Esophagus muscularis mucosa (tissue), 4 donors: ENCODE data around the gene TTC17. TPM values are rescaled to one million over a fixed set of nuclear protein-coding genes. Genes with fewer than 3 reads are reported as not detected.
"Not testable (repeated sequence)": the region's sequence is repeated elsewhere in the genome, so short reads cannot be mapped to it uniquely, and the experiment has no call there.

Experiments
- DNase-seq: peaks from one replicate; pipeline ENCODE4 v3.0.0-alpha.2; 2017; ENCODE audit errors: extremely low spot score
- H3K27ac ChIP-seq, 4 donors: fragments of 200-600 bp; sonication (generic); replicated peaks in 1 of 4; 1 replicate in 3 of 4; 2 replicates in 1 of 4; pipeline ENCODE4 v1.5.1; 2016 to 2019; ENCODE audit warnings: mild to moderate bottlenecking in 1 of 4
- H3K27me3 ChIP-seq, 4 donors: fragments of 200-600 bp; sonication (generic); one replicate each; pipeline versions ENCODE4 v1.5.1 to v1.6.0; 2016 to 2019
- H3K36me3 ChIP-seq, 4 donors: fragments of 200-600 bp; sonication (generic); one replicate each; pipeline ENCODE4 v1.5.1; 2016 to 2019
- H3K4me1 ChIP-seq, 4 donors: fragments of 200-600 bp; sonication (generic); one replicate each; pipeline ENCODE4 v1.5.1; 2016 to 2019
- H3K4me3 ChIP-seq, 4 donors: fragments of 200-600 bp; sonication (generic); 1 replicate in 2 of 4; 2 replicates in 2 of 4; pipeline ENCODE4 v1.5.1; 2016 to 2019; ENCODE audit warnings: mild to moderate bottlenecking in 4 of 4, moderate library complexity in 1 of 4
- H3K9me3 ChIP-seq, 4 donors: fragments of 200-600 bp; sonication (generic); 1 replicate in 3 of 4; 2 replicates in 1 of 4; pipeline ENCODE4 v1.5.1; 2016 to 2019
- EP300 ChIP-seq: sonication (generic); formaldehyde crosslinking; IDR thresholded peaks from one replicate; pipeline ENCODE4 v1.6.1; 2017; ENCODE audit warnings: antibody characterized with exemption
- POLR2A ChIP-seq: fragments of 450-650 bp; IDR thresholded peaks from one replicate; pipeline ENCODE4 v1.6.1; 2017; ENCODE audit warnings: antibody characterized with exemption, moderate library complexity, mild to moderate bottlenecking, low read depth
- POLR2AphosphoS5 ChIP-seq, 2 donors: sonication (generic); formaldehyde crosslinking; IDR thresholded peaks; one replicate each; pipeline ENCODE4 v1.6.1; 2017; ENCODE audit warnings: antibody characterized with exemption in 2 of 2
- WGBS: methylation state at CpG from one replicate; pipeline ENCODE4 v1.1.5; 2018; 5-methylcytosine and 5-hydroxymethylcytosine counted together
- intact Hi-C: fragments of 100-400 bp; cut with DNase I; formaldehyde crosslinking; loops from one replicate; pipeline ENCODE4 v1.15.1; 2023
- total RNA-seq, 4 donors: library from RNA; depleted of rRNA; stranded (reverse); fragments of >200 nt; gene quantifications; one replicate each; pipeline versions ENCODE4 v1.1.0 to v1.2.1, GENCODE V29; 2016
- TF ChIP-seq, protein P1 (sequence below), 3 experiments: fragments of 200-600 bp in 2 of 3; fragments of 450-650 bp in 1 of 3; sonication (generic) in 2 of 3; IDR thresholded peaks; one replicate each; pipeline ENCODE4 v1.5.1; 2017 to 2019; ENCODE audit warnings: antibody characterized with exemption in 3 of 3, mild to moderate bottlenecking in 2 of 3, moderate library complexity in 1 of 3

Gene TTC17
- total RNA-seq, 4 donors from 2014 or later, result 45.3 to 73.5 (median 56.1) TPM

DNA sequence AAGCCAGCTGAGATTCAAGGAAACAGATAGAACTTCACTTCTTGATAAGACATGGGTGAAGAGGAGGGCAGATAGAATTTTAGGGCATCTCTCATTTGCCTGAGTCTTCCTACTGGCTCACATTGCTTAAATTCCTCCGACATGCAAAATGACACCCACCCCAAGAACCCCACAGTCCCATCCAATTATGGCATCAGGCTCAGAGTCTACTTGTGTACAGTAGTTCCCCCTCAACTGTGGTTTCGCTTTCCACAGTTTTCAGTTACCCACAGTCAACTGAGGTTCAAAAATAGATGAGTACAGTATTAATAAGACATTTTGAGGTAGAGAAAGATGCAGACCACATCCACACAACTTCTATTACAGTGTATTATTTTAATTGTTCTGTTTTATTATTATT lies 99.8 kb downstream of the TTC17 start:
- no peaks in the 10 kb centered on the region for H3K4me1 ChIP-seq
- no peaks in the 10 kb centered on the region for H3K9me3 ChIP-seq
- no peaks in the 10 kb centered on the region for H3K27me3 ChIP-seq
- WGBS, result 98% methylated on average over 2 of the region's 2 CpGs
- no peak overlapping the region for H3K27ac ChIP-seq
- peaks cover 41 to 76% (median 60%) of the 10 kb centered on the region in 4 donors for H3K36me3 ChIP-seq
- TF ChIP-seq EP300 (no peak), POLR2AphosphoS5 (IDR thresholded peaks at IDR 0.05) (no peak), POLR2A (no peak)
- TF ChIP-seq, protein P1, sequence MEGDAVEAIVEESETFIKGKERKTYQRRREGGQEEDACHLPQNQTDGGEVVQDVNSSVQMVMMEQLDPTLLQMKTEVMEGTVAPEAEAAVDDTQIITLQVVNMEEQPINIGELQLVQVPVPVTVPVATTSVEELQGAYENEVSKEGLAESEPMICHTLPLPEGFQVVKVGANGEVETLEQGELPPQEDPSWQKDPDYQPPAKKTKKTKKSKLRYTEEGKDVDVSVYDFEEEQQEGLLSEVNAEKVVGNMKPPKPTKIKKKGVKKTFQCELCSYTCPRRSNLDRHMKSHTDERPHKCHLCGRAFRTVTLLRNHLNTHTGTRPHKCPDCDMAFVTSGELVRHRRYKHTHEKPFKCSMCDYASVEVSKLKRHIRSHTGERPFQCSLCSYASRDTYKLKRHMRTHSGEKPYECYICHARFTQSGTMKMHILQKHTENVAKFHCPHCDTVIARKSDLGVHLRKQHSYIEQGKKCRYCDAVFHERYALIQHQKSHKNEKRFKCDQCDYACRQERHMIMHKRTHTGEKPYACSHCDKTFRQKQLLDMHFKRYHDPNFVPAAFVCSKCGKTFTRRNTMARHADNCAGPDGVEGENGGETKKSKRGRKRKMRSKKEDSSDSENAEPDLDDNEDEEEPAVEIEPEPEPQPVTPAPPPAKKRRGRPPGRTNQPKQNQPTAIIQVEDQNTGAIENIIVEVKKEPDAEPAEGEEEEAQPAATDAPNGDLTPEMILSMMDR (IDR thresholded peaks at IDR 0.05), result no peak
- intact Hi-C loops, result no loop called here
- no peak for DNase-seq
- H3K4me3 ChIP-seq, result no peak overlapping the region

DNA sequence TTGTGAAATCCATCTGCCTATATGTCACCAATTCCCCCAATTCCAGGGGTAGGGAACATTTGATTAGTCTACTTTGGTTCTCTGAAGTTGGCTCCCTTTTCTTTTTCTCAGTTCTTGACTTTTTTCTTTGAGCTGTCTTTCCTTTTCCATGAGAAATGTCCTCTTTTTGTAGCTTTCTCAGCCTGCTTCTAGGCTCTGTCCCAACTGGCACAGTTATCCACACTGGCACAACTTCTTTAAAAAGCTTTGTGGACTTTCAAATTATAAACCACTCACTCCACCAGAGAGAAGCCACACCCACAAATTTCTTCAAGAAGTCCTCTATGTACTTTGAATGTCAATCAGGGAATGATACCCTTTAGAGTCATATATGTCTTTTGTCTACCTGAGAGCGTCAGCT lies 100.5 kb downstream of the TTC17 start:
- TF ChIP-seq, protein P1 (IDR thresholded peaks at IDR 0.05), result no peak
- TF ChIP-seq POLR2AphosphoS5 (IDR thresholded peaks at IDR 0.05), result no peak
- no peak for TF ChIP-seq POLR2A
- no peak for TF ChIP-seq EP300
- Histone ChIP-seq H3K27me3 (no peaks in the 10 kb centered on the region), H3K4me3 (no peak overlapping the region), H3K27ac (no peak overlapping the region), H3K4me1 (no peaks in the 10 kb centered on the region), H3K36me3 (peaks cover 41 to 68% (median 59%) of the 10 kb centered on the region in 4 donors), H3K9me3 (no peaks in the 10 kb centered on the region)
- DNase-seq, result no peak
- intact Hi-C loops, result no loop called here
- WGBS, result 95% methylated on average over 1 of the region's 1 CpG

DNA sequence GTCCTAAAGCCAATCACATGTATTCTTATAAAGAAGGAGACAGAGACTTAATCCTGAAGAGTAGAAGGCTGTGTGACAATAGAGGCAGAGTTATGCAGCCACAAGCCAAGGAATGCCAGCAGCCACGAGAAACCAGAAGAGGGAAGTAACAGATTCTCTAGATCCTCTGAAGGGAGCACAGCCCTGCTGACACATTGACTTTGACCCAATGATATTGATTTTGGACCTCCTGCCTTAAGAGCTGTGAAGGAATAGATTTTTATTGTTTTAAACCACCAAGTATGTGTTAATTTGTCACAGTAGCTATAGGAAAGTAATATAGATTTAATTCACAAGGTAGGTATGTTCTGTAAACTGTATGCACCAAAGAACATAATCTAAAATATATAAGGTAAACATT lies 103.6 kb downstream of the TTC17 start:
- TF ChIP-seq, protein P1 (IDR thresholded peaks at IDR 0.05), result no peak
- Histone ChIP-seq H3K36me3 (peaks cover 38 to 80% (median 65%) of the 10 kb centered on the region in 4 donors), H3K4me3 (no peak overlapping the region), H3K4me1 (no peaks in the 10 kb centered on the region), H3K27me3 (no peaks in the 10 kb centered on the region), H3K27ac (no peak overlapping the region), H3K9me3 (peaks cover 0 to 2% (median 0%) of the 10 kb centered on the region in 4 donors)
- intact Hi-C loops, result no loop called here
- WGBS, result 83% methylated on average over 1 of the region's 1 CpG
- DNase-seq, result no peak

DNA sequence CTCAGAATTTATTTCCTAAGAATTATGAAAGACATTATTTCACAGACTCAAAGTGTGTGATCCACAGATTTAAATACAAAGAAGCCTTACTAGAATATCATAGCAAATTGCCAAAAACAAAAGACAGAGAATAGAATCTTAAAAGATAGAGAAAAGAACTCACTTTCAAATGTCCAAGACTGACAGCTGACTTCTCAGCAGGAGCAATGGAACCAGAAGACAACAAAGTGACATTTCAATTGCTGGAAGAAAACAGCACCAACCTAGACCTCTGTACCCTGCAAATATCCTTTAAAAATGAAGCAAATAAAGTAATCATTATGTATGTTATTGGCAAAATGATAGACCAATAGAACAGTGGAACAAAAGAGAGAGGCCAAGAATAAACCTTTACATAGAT lies 109.2 kb downstream of the TTC17 start:
- no peaks in the 10 kb centered on the region for H3K27me3 ChIP-seq
- DNase-seq, result no peak
- H3K27ac ChIP-seq, result no peak overlapping the region
- intact Hi-C loops, result no loop called here
- no peak overlapping the region for H3K4me3 ChIP-seq
- H3K9me3 ChIP-seq, result peaks cover 0 to 5% (median 0%) of the 10 kb centered on the region in 4 donors
- TF ChIP-seq POLR2A (no peak), POLR2AphosphoS5 (IDR thresholded peaks at IDR 0.05) (no peak), EP300 (no peak)
- TF ChIP-seq, protein P1 (IDR thresholded peaks at IDR 0.05), result no peak
- peaks cover 11 to 42% (median 27%) of the 10 kb centered on the region in 4 donors for H3K36me3 ChIP-seq
- no peaks in the 10 kb centered on the region for H3K4me1 ChIP-seq

DNA sequence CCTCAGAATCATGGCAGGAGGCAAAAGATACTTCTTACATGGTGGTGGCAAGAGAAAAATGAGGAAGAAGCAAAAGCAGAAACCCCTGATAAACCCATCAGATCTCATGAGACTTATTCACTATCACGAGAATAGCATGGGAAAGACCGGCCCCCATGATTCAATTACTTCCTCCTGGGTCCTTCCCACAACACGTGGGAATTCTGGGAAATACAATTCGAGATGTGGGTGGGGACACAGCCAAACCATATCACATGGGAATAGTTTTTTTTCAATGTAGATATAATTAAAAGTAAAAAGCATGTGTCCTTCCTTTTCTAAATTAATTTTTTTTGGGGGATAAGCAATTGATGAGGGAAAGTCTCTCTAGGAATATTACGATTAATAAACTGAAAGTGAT lies 118.8 kb downstream of the TTC17 start:
- H3K27me3 ChIP-seq, H3K27ac ChIP-seq, H3K4me1 ChIP-seq, H3K4me3 ChIP-seq, DNase-seq, intact Hi-C loops: not testable (repeated sequence)
- Histone ChIP-seq H3K9me3 (peaks cover 0 to 16% (median 10%) of the 10 kb centered on the region in 4 donors), H3K36me3 (peaks cover 6 to 21% (median 11%) of the 10 kb centered on the region in 4 donors)
- WGBS, result 93% methylated on average over 5 of the region's 5 CpGs
